ENCODE data around the gene SLC6A14.

SLC6A14 gene

GRCh38 chrX:116462822-116463221 is 26.4 kb downstream of the SLC6A14 start, which contains the start of gene CT83:
Gene CT83 (minus strand): TSS chrX:116462976. CDS start chrX:116462856, 120 bp downstream.
- H3K9ac ChIP-seq (ENCODE audit: low read depth in 1 of 2, low read length in 2 of 2) = no peak within 1 kb of the TSS
- H3K4me3 ChIP-seq (ENCODE audit: low read depth in 1 of 2, low read length in 2 of 2) = no peak within 1 kb of the TSS
- H3K36me3 ChIP-seq (ENCODE audit: control insufficient read depth in 1 of 2, insufficient read depth in 2 of 2, low read length in 2 of 2) = no peaks in the 10 kb centered on the region
- H3K9me3 ChIP-seq (ENCODE audit: control insufficient read depth in 1 of 2, low read length in 2 of 2) = no peaks in the 10 kb centered on the region
- H3K4me1 ChIP-seq (ENCODE audit: control insufficient read depth in 1 of 2, insufficient read depth in 2 of 2, low read length in 2 of 2) = no peaks in the 10 kb centered on the region
- H3K27me3 ChIP-seq (ENCODE audit: control insufficient read depth in 1 of 2, insufficient read depth in 2 of 2, low read length in 2 of 2) = no peaks in the 10 kb centered on the region
- H3K27ac ChIP-seq (ENCODE audit: low read depth, low read length) = no peak within 1 kb of the TSS

- H3K36me3 ChIP-seq (ENCODE audit: control insufficient read depth in 1 of 2, insufficient read depth in 2 of 2, low read length in 2 of 2) = no peaks in the 10 kb centered on the region
- H3K4me1 ChIP-seq (ENCODE audit: control insufficient read depth in 1 of 2, insufficient read depth in 2 of 2, low read length in 2 of 2) = no peaks in the 10 kb centered on the region
- no peak overlapping the region for H3K4me3 ChIP-seq (ENCODE audit: low read depth in 1 of 2, low read length in 2 of 2)
- no peak overlapping the region for H3K9ac ChIP-seq (ENCODE audit: low read depth in 1 of 2, low read length in 2 of 2)
- H3K9me3 ChIP-seq (ENCODE audit: control insufficient read depth in 1 of 2, low read length in 2 of 2) = no peaks in the 10 kb centered on the region
- H3K27me3 ChIP-seq (ENCODE audit: control insufficient read depth in 1 of 2, insufficient read depth in 2 of 2, low read length in 2 of 2) = no peaks in the 10 kb centered on the region
- no peak overlapping the region for H3K27ac ChIP-seq (ENCODE audit: low read depth, low read length)
Measured at GRCh38 chrX:116480059-116480458, 43.7 kb downstream of the SLC6A14 start.

GRCh38 chrX:116490104-116490503 is 53.7 kb downstream of the SLC6A14 start:
- Histone ChIP-seq H3K27me3 (ENCODE audit: control insufficient read depth in 1 of 2, insufficient read depth in 2 of 2, low read length in 2 of 2) (no peaks in the 10 kb centered on the region), H3K9me3 (ENCODE audit: control insufficient read depth in 1 of 2, low read length in 2 of 2) (no peaks in the 10 kb centered on the region), H3K27ac (ENCODE audit: low read depth, low read length) (no peak overlapping the region), H3K9ac (ENCODE audit: low read depth in 1 of 2, low read length in 2 of 2) (no peak overlapping the region), H3K4me1 (ENCODE audit: control insufficient read depth in 1 of 2, insufficient read depth in 2 of 2, low read length in 2 of 2) (no peaks in the 10 kb centered on the region), H3K4me3 (ENCODE audit: low read depth in 1 of 2, low read length in 2 of 2) (no peak overlapping the region), H3K36me3 (ENCODE audit: control insufficient read depth in 1 of 2, insufficient read depth in 2 of 2, low read length in 2 of 2) (no peaks in the 10 kb centered on the region)

GRCh38 chrX:116493271-116493670 is 56.9 kb downstream of the SLC6A14 start:
- no peaks in the 10 kb centered on the region for H3K4me1 ChIP-seq (ENCODE audit: control insufficient read depth in 1 of 2, insufficient read depth in 2 of 2, low read length in 2 of 2)
- no peak overlapping the region for H3K27ac ChIP-seq (ENCODE audit: low read depth, low read length)
- H3K4me3 ChIP-seq (ENCODE audit: low read depth in 1 of 2, low read length in 2 of 2) = no peak overlapping the region
- H3K9ac ChIP-seq (ENCODE audit: low read depth in 1 of 2, low read length in 2 of 2) = no peak overlapping the region
- no peaks in the 10 kb centered on the region for H3K27me3 ChIP-seq (ENCODE audit: control insufficient read depth in 1 of 2, insufficient read depth in 2 of 2, low read length in 2 of 2)
- no peaks in the 10 kb centered on the region for H3K9me3 ChIP-seq (ENCODE audit: control insufficient read depth in 1 of 2, low read length in 2 of 2)
- no peaks in the 10 kb centered on the region for H3K36me3 ChIP-seq (ENCODE audit: control insufficient read depth in 1 of 2, insufficient read depth in 2 of 2, low read length in 2 of 2)

GRCh38 chrX:116499780-116500179 is 63.4 kb downstream of the SLC6A14 start:
- no peak overlapping the region for H3K9ac ChIP-seq (ENCODE audit: low read depth in 1 of 2, low read length in 2 of 2)
- H3K4me3 ChIP-seq (ENCODE audit: low read depth in 1 of 2, low read length in 2 of 2) = no peak overlapping the region
- H3K9me3 ChIP-seq (ENCODE audit: control insufficient read depth in 1 of 2, low read length in 2 of 2) = no peaks in the 10 kb centered on the region
- H3K4me1 ChIP-seq (ENCODE audit: control insufficient read depth in 1 of 2, insufficient read depth in 2 of 2, low read length in 2 of 2) = no peaks in the 10 kb centered on the region
- H3K36me3 ChIP-seq (ENCODE audit: control insufficient read depth in 1 of 2, insufficient read depth in 2 of 2, low read length in 2 of 2) = no peaks in the 10 kb centered on the region
- H3K27ac ChIP-seq (ENCODE audit: low read depth, low read length) = no peak overlapping the region
- H3K27me3 ChIP-seq (ENCODE audit: control insufficient read depth in 1 of 2, insufficient read depth in 2 of 2, low read length in 2 of 2) = no peaks in the 10 kb centered on the region

All from duodenal mucosa (tissue), 2 donors.